Neural cell (in vitro differentiated cells): ENCODE results near the gene CTF1. TPM values are rescaled to one million over a fixed set of nuclear protein-coding genes. Genes with fewer than 3 reads are reported as not detected.

Experiments
- H2AFZ ChIP-seq: fragments of 200-600, 300-800 bp; sonication (generic), shearing (Covaris generic); 2 replicates; pipeline ENCODE4 v1.6.0; 2014; ENCODE audit warnings: low read depth, mild to moderate bottlenecking, antibody characterized with exemption, low read length, moderate library complexity
- H3F3A ChIP-seq: fragments of 200-600 bp; shearing (Covaris generic); 2 replicates; pipeline ENCODE4 v1.6.1; 2016; ENCODE audit warnings: mild to moderate bottlenecking, moderate library complexity, mixed read lengths, antibody characterized with exemption, low read length; ENCODE audit not compliant: insufficient read depth, poor library complexity, severe bottlenecking
- H3K27ac ChIP-seq: fragments of 200-600, 300-800 bp; sonication (generic), shearing (Covaris generic); 2 replicates; pipeline ENCODE4 v1.5.1; 2014; ENCODE audit warnings: mild to moderate bottlenecking, low read length, moderate library complexity
- H3K27me3 ChIP-seq: fragments of 300-800, 200-600 bp; sonication (generic), shearing (Covaris generic); 2 replicates; pipeline ENCODE4 v1.6.0; 2014; ENCODE audit warnings: mild to moderate bottlenecking, low read depth, low read length, moderate library complexity; ENCODE audit not compliant: insufficient read depth
- H3K36me3 ChIP-seq: fragments of 300-800, 200-600 bp; sonication (generic), shearing (Covaris generic); 2 replicates; pipeline ENCODE4 v1.5.1; 2014; ENCODE audit warnings: mild to moderate bottlenecking, antibody characterized with exemption, low read length, moderate library complexity; ENCODE audit not compliant: insufficient read depth
- H3K4me2 ChIP-seq: fragments of 300-800, 200-600 bp; sonication (generic), shearing (Covaris generic); 2 replicates; pipeline ENCODE4 v1.6.0; 2014; ENCODE audit warnings: mild to moderate bottlenecking, low read length
- H3K4me3 ChIP-seq: fragments of 300-800, 200-600 bp; sonication (generic), shearing (Covaris generic); 2 replicates; pipeline ENCODE4 v1.5.1; 2014; ENCODE audit warnings: mild to moderate bottlenecking, low read length, moderate library complexity
- H3K79me2 ChIP-seq: fragments of 200-600 bp; shearing (Covaris generic); replicated peaks from 2 replicates; pipeline ENCODE4 v1.6.0; 2014; ENCODE audit warnings: mild to moderate bottlenecking, low read length, moderate library complexity; ENCODE audit not compliant: insufficient read depth
- H3K9ac ChIP-seq: fragments of 300-800, 200-600 bp; sonication (generic), shearing (Covaris generic); 2 replicates; pipeline ENCODE4 v1.6.1; 2016; ENCODE audit warnings: mild to moderate bottlenecking, low read length, mixed read lengths
- H3K9me2 ChIP-seq: fragments of 200-600 bp; shearing (Covaris generic); 2 replicates; pipeline ENCODE4 v1.6.1; 2016; ENCODE audit warnings: mild to moderate bottlenecking, low read length, mixed read lengths; ENCODE audit not compliant: insufficient read depth
- H3K9me3 ChIP-seq: fragments of 200-600, 300-800 bp; sonication (generic), shearing (Covaris generic); 2 replicates; pipeline ENCODE4 v1.6.1; 2016; ENCODE audit warnings: mild to moderate bottlenecking, mixed run types, low read length, moderate library complexity, mixed read lengths
- H4K20me1 ChIP-seq: fragments of 200-600 bp; shearing (Covaris generic); 2 replicates; pipeline ENCODE4 v1.6.1; 2016; ENCODE audit warnings: mild to moderate bottlenecking, mixed run types; ENCODE audit not compliant: insufficient read depth
- CTCF ChIP-seq: fragments of 450-650 bp; IDR thresholded peaks from 2 replicates; pipeline ENCODE4 v1.5.1; 2014; ENCODE audit warnings: antibody characterized with exemption, mild to moderate bottlenecking, moderate library complexity; ENCODE audit not compliant: poor library complexity, severe bottlenecking
- EP300 ChIP-seq: fragments of 450-650 bp; conservative IDR thresholded peaks from 2 replicates; pipeline ENCODE4 v1.6.1; 2014; ENCODE audit warnings: antibody characterized with exemption, mild to moderate bottlenecking, moderate library complexity; ENCODE audit not compliant: poor library complexity, severe bottlenecking
- EZH2 ChIP-seq: fragments of 200-600, 300-800 bp; shearing (Covaris generic), sonication (generic); IDR thresholded peaks from 2 replicates; pipeline ENCODE4 v1.6.1; 2014; ENCODE audit warnings: antibody characterized with exemption, low read length, borderline replicate concordance, mild to moderate bottlenecking; ENCODE audit not compliant: insufficient read depth, poor library complexity, severe bottlenecking
- MXI1 ChIP-seq: fragments of 450-650 bp; conservative IDR thresholded peaks from 2 replicates; pipeline ENCODE4 v1.6.1; 2014; ENCODE audit warnings: antibody characterized with exemption, mild to moderate bottlenecking; ENCODE audit not compliant: poor library complexity, severe bottlenecking
- POLR2AphosphoS5 ChIP-seq: IDR thresholded peaks from 2 replicates; pipeline ENCODE4 v1.6.1; 2012
- RAD21 ChIP-seq: fragments of 450-650 bp; conservative IDR thresholded peaks from 2 replicates; pipeline ENCODE4 v1.6.1; 2014; ENCODE audit warnings: antibody characterized with exemption, mild to moderate bottlenecking, moderate library complexity
- REST ChIP-seq: IDR thresholded peaks from 2 replicates; pipeline ENCODE4 v1.6.1; 2012; ENCODE audit warnings: borderline replicate concordance
- SMC3 ChIP-seq: fragments of 450-650 bp; conservative IDR thresholded peaks from 2 replicates; pipeline ENCODE4 v1.6.1; 2014; ENCODE audit warnings: antibody characterized with exemption, mild to moderate bottlenecking, moderate library complexity; ENCODE audit not compliant: poor library complexity
- TAF1 ChIP-seq: IDR thresholded peaks from 2 replicates; pipeline ENCODE4 v1.6.1; 2012; ENCODE audit warnings: low read depth
- polyA plus RNA-seq: library from polyadenylated mRNA; depleted of rRNA; stranded (reverse); fragments of >200 nt; gene quantifications from 2 replicates; pipeline ENCODE4 v1.2.3, GENCODE V29; 2014

Gene CTF1
- polyA plus RNA-seq, 1 donor from 2014 or later: not detected

- TF ChIP-seq EP300 (no peak), TAF1 (no peak), REST (no peak), EZH2 (no peak), SMC3 (no peak), POLR2AphosphoS5 (no peak), MXI1 (no peak), CTCF (no peak), RAD21 (no peak)
- no peaks in the 10 kb centered on the region for H3K27me3 ChIP-seq
- H2AFZ ChIP-seq: no peak overlapping the region
- H3K36me3 ChIP-seq: no peaks in the 10 kb centered on the region
- H3F3A ChIP-seq: no peaks in the 10 kb centered on the region
- H3K79me2 ChIP-seq: no peaks in the 10 kb centered on the region
- H3K4me3 ChIP-seq: no peak overlapping the region
- no peaks in the 10 kb centered on the region for H3K9me3 ChIP-seq
- H3K4me2 ChIP-seq: no peak overlapping the region
- no peaks in the 10 kb centered on the region for H3K9me2 ChIP-seq
- H3K27ac ChIP-seq: no peak overlapping the region
- H4K20me1 ChIP-seq: no peaks in the 10 kb centered on the region
- no peak overlapping the region for H3K9ac ChIP-seq
Observed at GRCh38 chr16:30882429-30883310, 13.7 kb upstream of the CTF1 start.

GRCh38 chr16:30884760-30885159 is 11.7 kb upstream of the CTF1 start:
- Histone ChIP-seq H3K4me2 (no peak overlapping the region), H3K36me3 (peaks cover 6% of the 10 kb centered on the region)
- TF ChIP-seq EP300 (no peak), REST (no peak), EZH2 (no peak), SMC3 (no peak), POLR2AphosphoS5 (no peak), RAD21 (no peak), MXI1 (no peak), TAF1 (no peak), CTCF (no peak)

More at GRCh38 chr16:30884760-30885159, 11.7 kb upstream of the CTF1 start:
- no peaks in the 10 kb centered on the region for H3K9me2 ChIP-seq
- H3K9me3 ChIP-seq: no peaks in the 10 kb centered on the region
- H3K9ac ChIP-seq: no peak overlapping the region
- H4K20me1 ChIP-seq: no peaks in the 10 kb centered on the region
- H3K79me2 ChIP-seq: no peaks in the 10 kb centered on the region
- H2AFZ ChIP-seq: no peak overlapping the region
- H3K4me3 ChIP-seq: no peak overlapping the region
- H3K27me3 ChIP-seq: no peaks in the 10 kb centered on the region
- no peaks in the 10 kb centered on the region for H3F3A ChIP-seq
- no peak overlapping the region for H3K27ac ChIP-seq
